Heart left ventricle (tissue), 16 donors: Measurements from ENCODE around the gene ATP2B2. TPM values are rescaled to one million over a fixed set of nuclear protein-coding genes. Genes with fewer than 3 reads are reported as not detected.

Experiments used
- ATAC-seq, 4 donors: fragments of 200-7000 bp; cut with Tn5 transposase; one replicate each; pipeline ENCODE4 v1.9.1; 2020 to 2022; ENCODE audit warnings: moderate library complexity in 4 of 4, mild to moderate bottlenecking in 3 of 4, moderate number of reproducible peaks in 1 of 4
- DNase-seq, 5 donors: peaks; one replicate each; pipeline ENCODE4 v3.0.0-alpha.2; 2020
- H3K27ac ChIP-seq, 12 donors: fragments of 200-600 bp; sonication (generic) in 4 of 12; one replicate each; pipeline versions ENCODE4 v1.5.0 to v1.8.0; 2016 to 2022; ENCODE audit warnings: mild to moderate bottlenecking in 2 of 12
- H3K27me3 ChIP-seq, 9 donors: fragments of 200-600 bp; sonication (generic) in 2 of 9; one replicate each; pipeline versions ENCODE4 v1.5.1 to v1.8.0; 2016 to 2022; ENCODE audit warnings: mild to moderate bottlenecking in 3 of 9
- H3K36me3 ChIP-seq, 9 donors: fragments of 200-600 bp; sonication (generic) in 2 of 9; one replicate each; pipeline versions ENCODE4 v1.5.0 to v1.8.0; 2018 to 2022; ENCODE audit warnings: mild to moderate bottlenecking in 2 of 9
- H3K4me1 ChIP-seq, 12 donors: fragments of 200-600 bp; sonication (generic) in 4 of 12; one replicate each; pipeline versions ENCODE4 v1.5.0 to v1.8.0; 2016 to 2022; ENCODE audit warnings: mild to moderate bottlenecking in 3 of 12
- H3K4me3 ChIP-seq, 12 donors: fragments of 200-600 bp; sonication (generic) in 4 of 12; one replicate each; pipeline versions ENCODE4 v1.5.0 to v1.8.0; 2017 to 2022; ENCODE audit warnings: mild to moderate bottlenecking in 9 of 12, moderate library complexity in 4 of 12
- H3K9me3 ChIP-seq, 12 donors: fragments of 200-600 bp; sonication (generic) in 4 of 12; one replicate each; pipeline versions ENCODE4 v1.5.0 to v1.8.0; 2016 to 2022; ENCODE audit warnings: mild to moderate bottlenecking in 1 of 12
- POLR2A ChIP-seq, 2 donors: fragments of 450-650 bp; IDR thresholded peaks; one replicate each; pipeline ENCODE4 v1.6.1; 2017; ENCODE audit warnings: antibody characterized with exemption in 2 of 2, mild to moderate bottlenecking in 2 of 2, moderate library complexity in 2 of 2
- WGBS, 4 donors: extraction: QIAGEN DNeasy Blood & Tissue Kit in 2 of 4; methylation state at CpG; one replicate each; pipeline versions ENCODE4 v1.1.5 to v1.1.7; 2013 to 2018; 5-methylcytosine and 5-hydroxymethylcytosine counted together
- intact Hi-C, 10 donors: fragments of 100-400 bp; cut with DNase I; formaldehyde crosslinking; loops; one replicate each; pipeline versions ENCODE4 v1.11.1 to v1.14.2; 2022
- polyA plus RNA-seq, 2 donors: library from polyadenylated mRNA; stranded (reverse); fragments of 200-250 nt; gene quantifications; one replicate each; pipeline ENCODE4 v1.2.3, GENCODE V29; 2013
- total RNA-seq, 9 donors: library from RNA; depleted of rRNA in 2 of 9; stranded (reverse); fragments of >200 nt in 2 of 9; fragmentation: NEBNext Ultra II Directional in 3 of 9; extraction: Animal tissue kit (Norgen Biotek cat#: 25700) in 3 of 9; gene quantifications; one replicate each; pipeline versions ENCODE4 v1.1.0 to v1.2.4, GENCODE V29; 2016 to 2023
- TF ChIP-seq, protein P1 (sequence below), 12 donors: fragments of 200-600 bp; sonication (generic) in 4 of 12; IDR thresholded peaks; one replicate each; pipeline versions ENCODE4 v1.5.0 to v1.8.0; 2018 to 2022; ENCODE audit warnings: antibody characterized with exemption in 12 of 12, mild to moderate bottlenecking in 5 of 12
- donor health status: ischemic (EF 13 %, LVEDD 7.1; RV severe dilation, severe dysfunction).
- donor health status: healthy with polysubstance abuse.
- donor health status: DM: no; HTN: yes; CAD: no.
- donor health status: DM: no; HTN: no; CAD: no.
- donor health status: ischemic (EF 25% LVEDD 6.9; RV normal size, moderate dysfunction).
- donor health status: ischemic (EF 25% LVEDD 5.7; RV mildly dilated, moderate dysfunction).
- donor health status: healthy.
- donor health status: DM: yes; HTN: yes; CAD: no.
- donor health status: ischemic (EF 35%, LVEDD 5.7; RV mildly dilated, moderate dysfunction).
- donor health status: nonischemic (EF 11% LVEDD 7.7; RV severe dilation, severe dysfunction).
- donor health status: DM: yes; HTN: yes; CAD: no.
- donor health status: PGD.
- donor health status: ischemic (EF 29% LVEDD 5.4; RV normal size, mild dysfunction).
- donor health status: nonischemic (EF 23%, LVEDD 6.1; RV moderate dilation, normal function).

ATP2B2 gene
- total and polyA plus RNA-seq, 11 donors, result 0.01 to 0.35 (median 0.12) TPM; not detected in 3

DNA sequence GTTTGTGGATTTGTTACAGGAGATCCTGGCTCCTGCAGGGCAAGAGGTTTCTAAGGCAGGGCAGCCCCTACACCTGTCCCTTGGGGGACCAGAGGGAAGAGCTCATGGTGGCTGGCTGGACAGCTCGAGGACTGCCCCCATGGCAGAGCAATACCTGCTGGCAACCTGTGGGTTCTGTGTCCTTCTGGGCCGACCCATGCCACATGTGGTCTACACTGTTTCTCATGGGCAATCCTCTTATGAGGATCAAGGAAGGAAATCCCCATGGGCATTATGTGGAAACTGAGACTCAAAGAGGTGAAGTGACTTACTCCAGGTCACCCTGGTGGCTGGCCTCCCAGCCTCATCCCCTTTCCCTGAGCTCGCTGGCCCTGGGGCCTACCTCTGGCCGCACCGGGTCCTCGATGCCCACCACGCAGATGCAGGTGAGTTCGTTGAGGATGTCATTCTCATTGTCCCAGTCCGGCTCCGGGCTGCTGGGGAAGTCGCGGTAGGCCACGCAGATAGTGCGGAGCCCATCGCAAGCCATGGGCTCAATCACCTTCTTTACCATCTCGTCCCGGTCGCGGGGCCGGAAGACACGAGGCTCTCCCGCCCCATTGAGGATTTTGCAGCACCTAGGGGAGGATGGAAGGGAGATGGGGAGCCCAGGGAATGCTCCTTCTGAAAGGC, 146.9 kb downstream of the ATP2B2 start:
- ATAC-seq, result no peak
- H3K27me3 ChIP-seq, result peaks cover 0 to 1% (median 0%) of the 10 kb centered on the region in 9 donors
- 95 to 97% (median 96%) methylated on average over 18 to 22 of the region's 22 CpGs for WGBS, 4 donors
- no peak overlapping the region for H3K27ac ChIP-seq
- H3K4me3 ChIP-seq, result no peak overlapping the region
- DNase-seq, result peak in 1 of 5 donors; percentile 55
- H3K36me3 ChIP-seq, result no peaks in the 10 kb centered on the region
- peaks cover 0 to 12% (median 0%) of the 10 kb centered on the region in 12 donors for H3K9me3 ChIP-seq
- peaks cover 0 to 25% (median 12%) of the 10 kb centered on the region in 12 donors for H3K4me1 ChIP-seq
- no peak for TF ChIP-seq POLR2A (IDR thresholded peaks at IDR 0.05)
- TF ChIP-seq, protein P1, sequence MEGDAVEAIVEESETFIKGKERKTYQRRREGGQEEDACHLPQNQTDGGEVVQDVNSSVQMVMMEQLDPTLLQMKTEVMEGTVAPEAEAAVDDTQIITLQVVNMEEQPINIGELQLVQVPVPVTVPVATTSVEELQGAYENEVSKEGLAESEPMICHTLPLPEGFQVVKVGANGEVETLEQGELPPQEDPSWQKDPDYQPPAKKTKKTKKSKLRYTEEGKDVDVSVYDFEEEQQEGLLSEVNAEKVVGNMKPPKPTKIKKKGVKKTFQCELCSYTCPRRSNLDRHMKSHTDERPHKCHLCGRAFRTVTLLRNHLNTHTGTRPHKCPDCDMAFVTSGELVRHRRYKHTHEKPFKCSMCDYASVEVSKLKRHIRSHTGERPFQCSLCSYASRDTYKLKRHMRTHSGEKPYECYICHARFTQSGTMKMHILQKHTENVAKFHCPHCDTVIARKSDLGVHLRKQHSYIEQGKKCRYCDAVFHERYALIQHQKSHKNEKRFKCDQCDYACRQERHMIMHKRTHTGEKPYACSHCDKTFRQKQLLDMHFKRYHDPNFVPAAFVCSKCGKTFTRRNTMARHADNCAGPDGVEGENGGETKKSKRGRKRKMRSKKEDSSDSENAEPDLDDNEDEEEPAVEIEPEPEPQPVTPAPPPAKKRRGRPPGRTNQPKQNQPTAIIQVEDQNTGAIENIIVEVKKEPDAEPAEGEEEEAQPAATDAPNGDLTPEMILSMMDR (IDR thresholded peaks at IDR 0.05), result no peak
- intact Hi-C loops, result no loop called here

DNA sequence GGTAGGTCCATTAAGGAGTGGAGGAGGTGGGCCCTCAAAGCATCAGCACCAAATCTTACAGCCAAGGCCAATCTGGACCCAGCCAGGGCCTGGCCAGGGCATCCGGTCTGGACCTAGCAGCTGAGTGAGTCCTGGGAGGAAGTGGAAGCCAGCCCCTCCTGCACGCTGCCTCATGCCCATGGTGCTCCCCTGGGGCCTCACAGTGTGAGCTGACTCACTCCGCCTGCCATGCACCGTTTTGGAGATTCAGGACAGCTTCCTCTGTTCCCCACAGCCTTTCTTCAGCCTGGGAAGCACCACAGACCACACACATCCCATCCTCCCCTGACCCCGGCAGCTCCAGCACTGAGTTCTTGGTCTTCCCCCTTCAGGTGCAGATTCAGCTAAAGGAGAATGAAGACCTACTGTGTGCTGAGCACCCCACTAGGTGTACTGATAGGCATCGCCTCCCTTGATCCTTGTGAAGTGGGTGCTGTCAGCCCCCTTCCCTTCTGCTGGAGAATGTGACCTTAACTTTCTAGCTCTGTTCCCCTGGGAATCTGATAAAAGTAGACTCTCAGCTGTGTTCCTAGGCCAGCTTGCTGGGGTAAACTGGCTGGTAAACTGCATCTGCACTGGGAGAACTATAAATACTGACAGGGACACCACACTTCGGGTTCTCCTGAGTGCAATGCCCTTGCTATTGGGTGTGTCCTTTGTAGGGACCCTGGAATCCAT, 147.6 kb downstream of the ATP2B2 start:
- Histone ChIP-seq H3K4me1 (peaks cover 0 to 25% (median 12%) of the 10 kb centered on the region in 12 donors), H3K36me3 (no peaks in the 10 kb centered on the region), H3K9me3 (peaks cover 0 to 9% (median 0%) of the 10 kb centered on the region in 12 donors), H3K27ac (peak overlapping the region in 1 of 12 donors; percentile 2), H3K4me3 (no peak overlapping the region), H3K27me3 (peaks cover 0 to 3% (median 0%) of the 10 kb centered on the region in 9 donors)
- TF ChIP-seq POLR2A (IDR thresholded peaks at IDR 0.05), result no peak
- TF ChIP-seq, protein P1 (IDR thresholded peaks at IDR 0.05), result no peak
- WGBS, 4 donors, result 43 to 62% (median 50%) methylated on average over 7 of the region's 7 CpGs
- peak; percentile 40 to 76 (median 67) for ATAC-seq
- DNase-seq, result peak in 4 of 5 donors; percentile 36 to 72 (median 52)
- intact Hi-C loops, result no loop called here

DNA sequence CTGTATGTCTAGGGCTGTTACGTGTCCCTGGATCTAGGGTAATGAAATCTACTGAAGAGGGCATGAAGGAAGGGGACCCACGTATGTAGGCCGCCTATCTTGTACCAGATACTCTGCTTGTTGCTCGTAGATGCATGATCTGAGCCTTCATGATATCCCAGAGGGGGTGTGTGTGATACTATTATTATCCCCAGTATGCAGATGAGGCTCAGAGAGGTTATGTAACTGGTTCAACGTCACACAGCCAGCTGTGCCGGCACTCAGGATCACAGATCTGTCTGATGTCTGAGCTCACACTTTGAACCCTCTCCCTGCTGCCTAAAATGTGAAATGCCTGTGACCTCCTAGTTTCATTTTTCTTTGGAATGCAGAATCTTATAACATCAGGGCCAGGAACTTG, 148.3 kb downstream of the ATP2B2 start:
- 73 to 92% (median 85%) methylated on average over 6 of the region's 6 CpGs for WGBS, 4 donors
- Histone ChIP-seq H3K4me1 (peaks cover 0 to 25% (median 12%) of the 10 kb centered on the region in 12 donors), H3K36me3 (no peaks in the 10 kb centered on the region), H3K27me3 (peaks cover 0 to 3% (median 0%) of the 10 kb centered on the region in 9 donors), H3K4me3 (no peak overlapping the region), H3K9me3 (peaks cover 0 to 9% (median 0%) of the 10 kb centered on the region in 12 donors), H3K27ac (peak overlapping the region in 1 of 12 donors; percentile 2)
- no peak for ATAC-seq
- TF ChIP-seq, protein P1 (IDR thresholded peaks at IDR 0.05), result no peak
- TF ChIP-seq POLR2A (IDR thresholded peaks at IDR 0.05), result no peak
- peak in 1 of 5 donors; percentile 7 for DNase-seq
- intact Hi-C loops, result no loop called here

DNA sequence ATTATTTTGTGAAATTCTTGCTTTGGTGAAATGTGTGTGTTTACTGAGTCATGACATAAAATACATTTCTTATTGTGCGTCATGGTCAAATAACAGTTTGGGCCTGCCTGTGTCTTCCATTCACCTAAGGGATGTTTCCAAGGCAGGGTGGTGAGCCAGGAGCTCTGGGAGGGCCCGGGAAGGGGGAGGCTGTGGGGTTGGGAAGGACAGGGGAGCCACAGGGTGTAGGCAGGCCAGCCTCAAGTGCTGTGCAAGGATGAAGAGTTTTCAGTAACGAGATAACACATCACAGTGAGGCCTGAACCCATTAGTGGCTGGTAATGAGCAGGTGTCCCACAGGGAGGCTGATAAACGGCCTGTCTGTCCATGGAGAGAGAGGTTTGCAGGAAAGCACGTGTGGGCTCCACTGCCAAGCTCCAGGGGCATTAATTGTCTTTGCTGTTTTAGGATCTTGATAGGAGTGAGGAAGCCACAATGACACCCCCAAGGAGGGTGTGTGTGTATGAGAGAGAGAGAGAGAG, 148.9 kb downstream of the ATP2B2 start:
- intact Hi-C loops, result no loop called here
- Histone ChIP-seq H3K4me3 (no peak overlapping the region), H3K27me3 (peaks cover 0 to 3% (median 0%) of the 10 kb centered on the region in 9 donors), H3K4me1 (peaks cover 0 to 25% (median 12%) of the 10 kb centered on the region in 12 donors), H3K36me3 (no peaks in the 10 kb centered on the region), H3K9me3 (peaks cover 0 to 9% (median 0%) of the 10 kb centered on the region in 12 donors), H3K27ac (no peak overlapping the region)
- TF ChIP-seq POLR2A (IDR thresholded peaks at IDR 0.05), result no peak
- TF ChIP-seq, protein P1 (IDR thresholded peaks at IDR 0.05), result no peak
- ATAC-seq, result no peak
- peak in 1 of 5 donors; percentile 20 for DNase-seq
- WGBS, 4 donors, result 79 to 92% (median 81%) methylated on average over 5 of the region's 5 CpGs
